Effector memory CD4-positive, alpha-beta T cell (primary cell): Measurements from ENCODE around the gene RALGPS2.

ENCODE experiments used
- DNase-seq, 3 donors: peaks; one replicate each; pipeline ENCODE4 v3.0.0-alpha.2; 2020
- H3K27ac ChIP-seq: 2 replicates; pipeline ENCODE4 v1.7.0; 2013; ENCODE audit warnings: mild to moderate bottlenecking, low read length, moderate library complexity; ENCODE audit not compliant: insufficient read depth, poor library complexity, severe bottlenecking
- H3K27me3 ChIP-seq: replicated peaks from 2 replicates; pipeline ENCODE4 v1.7.0; 2013; ENCODE audit warnings: mild to moderate bottlenecking, low read length; ENCODE audit not compliant: insufficient read depth, control insufficient read depth, poor library complexity, severe bottlenecking
- H3K36me3 ChIP-seq: 2 replicates; pipeline ENCODE4 v1.7.0; 2013; ENCODE audit warnings: mild to moderate bottlenecking, low read length, moderate library complexity; ENCODE audit not compliant: control insufficient read depth, insufficient read depth
- H3K4me1 ChIP-seq: 2 replicates; pipeline ENCODE4 v1.7.0; 2013; ENCODE audit warnings: low read length, mild to moderate bottlenecking; ENCODE audit not compliant: control insufficient read depth, insufficient read depth, poor library complexity, severe bottlenecking
- H3K4me3 ChIP-seq: 2 replicates; pipeline ENCODE4 v1.7.0; 2013; ENCODE audit warnings: low read length, low read depth, mild to moderate bottlenecking; ENCODE audit not compliant: insufficient read depth, poor library complexity, severe bottlenecking
- H3K9me3 ChIP-seq: 2 replicates; pipeline ENCODE4 v1.7.0; 2013; ENCODE audit warnings: mild to moderate bottlenecking, low read length, moderate library complexity; ENCODE audit not compliant: control insufficient read depth

RALGPS2 gene

DNA sequence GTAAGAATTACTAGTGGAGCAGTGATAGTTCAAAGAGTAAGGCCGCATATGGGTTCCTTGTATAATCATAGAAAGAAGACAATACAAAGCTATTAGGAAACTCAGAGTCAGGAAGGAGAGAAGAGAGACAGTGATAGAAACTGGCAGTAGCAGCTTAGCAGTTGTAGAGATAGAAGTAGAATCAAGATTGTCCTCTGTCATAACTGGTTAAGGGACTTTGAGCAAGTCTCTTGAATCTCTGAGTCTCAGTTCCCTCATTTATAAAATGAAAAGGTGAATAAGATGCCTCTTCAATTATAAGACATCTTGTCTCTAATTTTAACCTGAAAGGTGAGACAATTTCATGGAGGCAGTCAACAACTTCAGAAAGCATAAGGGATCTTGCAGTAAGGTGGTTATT lies 6.5 kb upstream of the RALGPS2 start:
- DNase-seq: no peak
- H3K36me3 ChIP-seq: no peaks in the 10 kb centered on the region
- no peak overlapping the region for H3K27ac ChIP-seq
- no peak overlapping the region for H3K4me3 ChIP-seq
- no peaks in the 10 kb centered on the region for H3K9me3 ChIP-seq
- no peaks in the 10 kb centered on the region for H3K27me3 ChIP-seq
- no peaks in the 10 kb centered on the region for H3K4me1 ChIP-seq

DNA sequence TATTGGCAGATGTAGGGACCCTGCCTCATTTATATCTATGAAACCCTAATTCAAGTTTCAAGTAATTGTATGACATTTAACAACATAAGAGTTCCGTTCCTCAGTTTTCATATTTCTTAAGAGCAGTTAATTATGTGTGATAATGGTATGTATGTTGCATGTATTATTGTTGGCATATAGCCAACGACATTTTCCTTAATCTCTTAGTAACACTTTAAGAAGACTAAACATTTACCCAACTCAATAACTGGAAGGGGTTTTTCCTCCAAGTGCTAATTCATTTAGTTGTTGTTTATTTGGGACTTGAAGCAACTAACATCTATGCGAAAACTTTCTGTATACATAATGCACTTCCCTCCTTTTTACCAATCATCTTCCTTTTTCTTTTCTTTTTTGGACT lies 1.5 kb upstream of the RALGPS2 start:
- Histone ChIP-seq H3K36me3 (no peaks in the 10 kb centered on the region), H3K27me3 (no peaks in the 10 kb centered on the region), H3K4me3 (no peak overlapping the region), H3K4me1 (no peaks in the 10 kb centered on the region), H3K27ac (no peak overlapping the region), H3K9me3 (no peaks in the 10 kb centered on the region)
- no peak for DNase-seq

DNA sequence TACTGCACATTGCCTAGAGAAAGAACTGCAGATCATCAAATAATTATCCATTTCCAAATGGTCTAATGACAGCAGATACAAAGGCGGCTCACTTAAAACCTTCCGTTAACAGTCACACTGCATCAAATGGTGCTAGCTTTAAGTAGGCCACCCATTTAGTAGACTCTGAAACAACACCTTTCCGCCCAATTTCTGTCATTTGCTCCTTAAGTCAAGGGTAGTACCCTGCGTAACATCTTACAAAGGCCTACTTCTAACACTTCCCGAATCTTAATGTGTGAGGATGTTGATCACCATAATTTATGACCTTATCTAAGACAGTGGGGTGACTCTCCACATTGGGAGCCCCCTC lies 692 bp upstream of the RALGPS2 start:
- Histone ChIP-seq H3K27me3 (no peaks in the 10 kb centered on the region), H3K9me3 (no peaks in the 10 kb centered on the region), H3K27ac (no peak overlapping the region), H3K36me3 (no peaks in the 10 kb centered on the region), H3K4me3 (peak overlapping the region; percentile 68), H3K4me1 (no peaks in the 10 kb centered on the region)
- DNase-seq: no peak

DNA sequence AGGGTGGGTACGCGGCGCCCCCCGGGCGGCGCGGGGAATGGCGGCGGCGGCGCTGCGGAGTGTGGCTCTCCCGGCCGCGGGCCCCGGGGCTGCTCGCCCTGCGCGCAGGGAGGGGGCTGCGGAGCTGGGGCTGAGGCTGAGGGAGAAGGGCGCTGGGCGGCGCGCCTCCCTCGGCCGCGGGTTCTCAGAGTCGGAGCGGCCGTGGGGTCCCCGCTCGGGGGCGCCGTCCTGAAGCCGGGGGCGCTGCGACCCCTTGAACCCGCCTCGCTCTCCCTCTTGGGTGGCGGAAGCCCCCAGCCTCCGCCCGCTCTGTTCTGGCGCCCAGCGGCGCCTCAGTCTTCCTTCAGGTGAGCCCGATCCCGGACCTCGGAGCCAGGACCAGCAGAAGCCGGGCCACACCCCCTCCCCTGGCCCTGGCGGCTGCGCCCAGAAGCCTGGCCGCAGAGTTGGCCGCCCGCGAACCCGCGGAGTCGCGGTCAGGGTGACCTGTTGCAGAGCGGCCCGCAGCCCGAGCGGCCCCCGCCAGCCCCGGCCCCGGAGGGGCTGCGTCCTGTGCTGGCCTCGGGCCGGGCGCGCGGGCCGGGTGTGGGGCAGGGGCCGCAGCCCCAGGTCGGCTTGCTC lies 532 bp downstream of the RALGPS2 start:
- Histone ChIP-seq H3K27ac (peak overlapping the region; percentile 36), H3K27me3 (no peaks in the 10 kb centered on the region)
- DNase-seq: peak in 1 of 3 donors; percentile 1

DNA sequence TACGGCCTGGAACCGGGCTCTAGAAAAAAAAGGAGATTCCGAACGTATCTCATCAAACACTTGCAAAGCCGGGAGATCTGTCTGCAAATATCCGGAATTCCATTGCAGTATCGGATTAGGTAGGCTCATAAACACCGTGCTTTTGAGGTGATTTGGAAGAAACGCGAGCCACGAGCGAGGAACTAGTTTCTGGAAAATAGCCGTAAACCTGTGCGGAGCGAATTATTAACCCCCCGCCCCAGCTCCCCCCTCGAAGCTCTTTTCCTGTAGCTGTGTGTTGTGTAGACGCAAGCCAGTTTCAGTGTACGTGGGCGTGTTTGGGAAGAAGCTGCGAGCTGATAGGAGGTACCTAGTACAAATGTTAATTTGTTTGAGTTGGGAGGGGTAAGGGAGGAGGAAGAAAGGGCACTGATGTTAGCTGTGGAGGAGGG lies 1.1 kb downstream of the RALGPS2 start:
- Histone ChIP-seq H3K4me1 (no peaks in the 10 kb centered on the region), H3K4me3 (peak overlapping the region; percentile 78), H3K27me3 (no peaks in the 10 kb centered on the region), H3K9me3 (no peaks in the 10 kb centered on the region), H3K27ac (no peak overlapping the region), H3K36me3 (no peaks in the 10 kb centered on the region)
- peak in 2 of 3 donors; percentile 11 to 22 for DNase-seq

More for the DNA sequence above, 532 bp downstream of the RALGPS2 start:
- no peaks in the 10 kb centered on the region for H3K4me1 ChIP-seq
- peak overlapping the region; percentile 78 for H3K4me3 ChIP-seq
- no peaks in the 10 kb centered on the region for H3K9me3 ChIP-seq
- no peaks in the 10 kb centered on the region for H3K36me3 ChIP-seq

DNA sequence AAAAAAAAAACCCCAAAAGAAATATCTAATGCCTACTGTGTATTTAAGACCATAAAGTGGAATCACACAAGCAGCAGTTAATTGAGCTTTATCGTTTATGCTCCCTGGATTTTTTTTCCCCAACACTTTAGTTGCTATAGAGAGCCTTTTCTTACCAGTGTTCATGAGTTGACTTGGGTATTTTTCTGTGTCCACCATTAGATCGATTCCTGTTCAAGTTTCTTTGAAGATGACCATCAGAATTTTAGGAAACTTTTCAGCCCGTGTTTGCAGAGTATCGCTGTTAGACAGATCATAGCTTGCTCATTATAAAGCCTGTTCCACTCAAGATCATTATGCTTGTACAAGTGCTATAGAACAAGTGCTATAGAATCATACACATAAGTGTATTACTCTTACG lies 1.5 kb downstream of the RALGPS2 start:
- Histone ChIP-seq H3K4me1 (no peaks in the 10 kb centered on the region), H3K4me3 (peak overlapping the region; percentile 78), H3K27me3 (no peaks in the 10 kb centered on the region), H3K36me3 (no peaks in the 10 kb centered on the region), H3K9me3 (no peaks in the 10 kb centered on the region), H3K27ac (no peak overlapping the region)
- DNase-seq: no peak

DNA sequence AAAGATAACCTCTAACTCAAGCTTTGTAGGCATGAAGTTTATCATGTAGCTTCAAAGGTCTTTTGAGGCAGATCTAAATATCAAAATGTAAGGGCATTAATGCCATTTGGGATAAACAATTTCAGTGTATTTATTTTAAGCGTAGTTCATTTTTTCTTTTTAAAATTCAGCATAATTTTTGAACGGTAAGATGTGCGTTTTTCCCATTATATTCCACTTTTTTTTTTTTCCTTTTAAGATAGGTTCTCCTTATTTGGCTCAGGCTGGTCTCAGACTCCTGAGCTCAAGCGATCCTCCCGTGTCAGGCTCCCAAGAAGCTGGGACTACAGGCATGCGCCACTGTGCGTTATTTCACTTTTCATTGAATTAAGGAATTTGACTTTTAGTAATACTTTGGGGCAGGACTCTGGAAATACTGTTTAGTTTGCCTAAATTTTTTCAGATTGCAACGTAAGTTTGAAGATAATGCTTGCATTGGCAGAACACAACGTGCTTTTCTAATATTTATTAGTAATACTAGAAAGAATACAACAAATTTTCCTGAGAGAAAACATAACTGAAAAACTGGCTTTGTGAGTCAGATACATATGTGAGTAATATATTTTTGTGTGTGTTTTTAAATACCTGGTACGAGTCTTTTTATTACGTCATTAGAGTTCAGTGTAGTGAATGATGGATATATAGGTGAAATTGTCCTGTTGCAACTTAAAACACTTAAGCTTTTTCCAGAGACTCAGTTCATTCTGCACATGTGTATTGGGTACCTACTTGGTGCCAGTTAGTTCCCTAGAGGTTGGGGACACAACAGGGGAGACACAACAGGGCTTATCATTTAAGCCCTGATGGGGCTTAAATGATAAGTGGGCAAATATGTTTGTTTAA lies 2.2 kb downstream of the RALGPS2 start:
- H3K36me3 ChIP-seq: no peaks in the 10 kb centered on the region
- H3K27me3 ChIP-seq: no peaks in the 10 kb centered on the region
- no peak for DNase-seq
- H3K9me3 ChIP-seq: no peaks in the 10 kb centered on the region
- H3K27ac ChIP-seq: no peak overlapping the region
- H3K4me1 ChIP-seq: no peaks in the 10 kb centered on the region
- H3K4me3 ChIP-seq: no peak overlapping the region

DNA sequence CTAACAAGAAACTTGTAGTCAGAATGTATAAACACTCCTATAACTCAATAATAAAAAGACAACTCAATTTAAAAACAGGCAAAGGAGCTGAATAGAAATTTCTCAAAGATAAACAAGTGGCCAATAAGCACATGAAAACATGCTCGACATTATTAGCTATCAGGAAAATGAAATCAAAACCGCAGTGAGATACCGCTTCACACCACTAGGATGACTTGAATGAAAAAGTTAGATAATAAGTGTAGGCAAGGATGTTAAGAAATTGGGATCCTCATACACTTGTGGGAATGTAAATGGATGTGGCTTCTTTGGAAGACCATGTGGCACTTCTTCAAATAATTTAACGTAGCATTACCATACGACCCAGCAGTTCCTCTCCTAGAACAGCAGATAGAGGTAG lies 8.9 kb downstream of the RALGPS2 start:
- H3K36me3 ChIP-seq: no peaks in the 10 kb centered on the region
- no peak overlapping the region for H3K4me3 ChIP-seq
- no peaks in the 10 kb centered on the region for H3K27me3 ChIP-seq
- no peaks in the 10 kb centered on the region for H3K4me1 ChIP-seq
- no peak for DNase-seq
- H3K27ac ChIP-seq: no peak overlapping the region
- H3K9me3 ChIP-seq: no peaks in the 10 kb centered on the region

DNA sequence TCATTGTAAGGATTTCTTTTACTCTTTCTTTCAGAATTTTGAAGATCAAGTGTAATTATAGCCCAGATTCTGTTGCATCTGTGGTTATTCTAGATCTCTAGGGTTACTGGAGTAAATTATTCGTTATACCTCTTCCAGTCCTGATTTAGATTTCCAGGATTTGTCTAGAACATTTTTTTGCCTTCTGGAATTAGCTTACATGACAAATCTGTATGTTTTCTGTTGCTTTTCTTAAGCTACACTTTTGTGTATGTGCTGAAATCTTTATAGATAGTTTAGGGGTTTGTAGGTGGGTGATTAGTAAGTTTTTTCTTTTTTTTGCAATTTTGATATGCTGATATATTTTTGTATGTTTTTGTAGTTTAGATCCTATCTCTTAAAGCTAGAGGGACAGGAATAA lies 13.7 kb downstream of the RALGPS2 start:
- no peaks in the 10 kb centered on the region for H3K36me3 ChIP-seq
- no peaks in the 10 kb centered on the region for H3K4me1 ChIP-seq
- no peak overlapping the region for H3K27ac ChIP-seq
- no peaks in the 10 kb centered on the region for H3K9me3 ChIP-seq
- no peaks in the 10 kb centered on the region for H3K27me3 ChIP-seq
- no peak overlapping the region for H3K4me3 ChIP-seq
- DNase-seq: no peak

DNA sequence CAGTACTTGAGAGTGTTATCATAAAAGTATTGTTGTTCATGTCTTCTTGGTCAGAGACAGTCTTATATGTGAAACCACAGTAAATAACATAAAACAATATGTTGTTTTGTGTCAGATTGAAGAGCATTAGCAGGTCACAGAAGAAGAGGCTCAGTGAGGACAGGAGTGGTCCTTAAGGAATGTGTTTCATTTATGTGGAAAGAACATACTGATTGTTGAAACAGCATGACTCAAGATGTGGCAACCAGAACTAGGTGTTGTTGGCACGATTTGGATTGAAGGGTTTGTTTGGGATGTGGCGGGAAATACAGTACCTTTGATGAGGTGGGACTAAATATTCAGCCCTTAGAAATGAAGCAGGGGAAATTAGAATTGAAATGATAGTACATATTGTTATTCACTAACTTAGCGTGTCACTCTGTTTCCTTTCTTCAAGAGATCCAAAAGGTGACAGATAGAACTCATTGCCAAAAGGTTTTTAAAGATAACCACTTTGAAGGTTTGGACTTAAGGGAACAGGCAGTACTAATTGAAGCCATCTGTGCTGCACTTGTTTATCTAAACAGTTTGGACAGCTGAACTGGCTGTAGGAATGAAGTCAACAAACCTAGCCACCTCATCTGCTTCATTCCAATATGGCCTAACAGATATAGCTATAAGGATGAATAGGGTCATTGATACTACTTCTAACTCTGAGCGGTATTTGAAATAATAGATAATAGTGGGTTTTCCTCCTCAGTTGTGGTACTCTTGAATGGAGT lies 14.4 kb downstream of the RALGPS2 start:
- no peak for DNase-seq
- no peaks in the 10 kb centered on the region for H3K9me3 ChIP-seq
- no peak overlapping the region for H3K27ac ChIP-seq
- H3K27me3 ChIP-seq: no peaks in the 10 kb centered on the region
- H3K4me3 ChIP-seq: no peak overlapping the region
- H3K4me1 ChIP-seq: no peaks in the 10 kb centered on the region
- H3K36me3 ChIP-seq: no peaks in the 10 kb centered on the region
